ENCODE measurements around the gene GADL1.

The GADL1 gene

GRCh38 chr3:30776186-30776815 is 118.2 kb downstream of the GADL1 start:
- ChIA-PET CTCF (interaction anchor here (0.6 kb wide), 1 partner anchor 390 kb away, joined by 5 read pairs; no protein-coding TSS in a partner anchor), POLR2A (no interaction called here)
- TF ChIP-seq ZNF384 (IDR thresholded peaks at IDR 0.05) (no peak), ARNT (IDR thresholded peaks at IDR 0.05) (no peak), SUZ12 (IDR thresholded peaks at IDR 0.05) (no peak), SP1 (IDR thresholded peaks at IDR 0.05) (no peak), TARDBP (IDR thresholded peaks at IDR 0.05) (no peak), FOXA1 (IDR thresholded peaks at IDR 0.05) (no peak), FOXM1 (IDR thresholded peaks at IDR 0.05; ENCODE audit: borderline replicate concordance) (no peak), FOXK2 (IDR thresholded peaks at IDR 0.05) (no peak), CTBP1 (IDR thresholded peaks at IDR 0.05; ENCODE audit: borderline replicate concordance) (no peak), HDGF (IDR thresholded peaks at IDR 0.05; ENCODE audit: borderline replicate concordance) (no peak), LEF1 (IDR thresholded peaks at IDR 0.05; ENCODE audit: borderline replicate concordance) (no peak), L3MBTL2 (conservative IDR thresholded peaks at IDR 0.05) (no peak), ELF4 (IDR thresholded peaks at IDR 0.05) (no peak), NFRKB (IDR thresholded peaks at IDR 0.05) (no peak)
- TF ChIP-seq, protein P1, sequence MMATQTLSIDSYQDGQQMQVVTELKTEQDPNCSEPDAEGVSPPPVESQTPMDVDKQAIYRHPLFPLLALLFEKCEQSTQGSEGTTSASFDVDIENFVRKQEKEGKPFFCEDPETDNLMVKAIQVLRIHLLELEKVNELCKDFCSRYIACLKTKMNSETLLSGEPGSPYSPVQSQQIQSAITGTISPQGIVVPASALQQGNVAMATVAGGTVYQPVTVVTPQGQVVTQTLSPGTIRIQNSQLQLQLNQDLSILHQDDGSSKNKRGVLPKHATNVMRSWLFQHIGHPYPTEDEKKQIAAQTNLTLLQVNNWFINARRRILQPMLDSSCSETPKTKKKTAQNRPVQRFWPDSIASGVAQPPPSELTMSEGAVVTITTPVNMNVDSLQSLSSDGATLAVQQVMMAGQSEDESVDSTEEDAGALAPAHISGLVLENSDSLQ (IDR thresholded peaks at IDR 0.05): no peak
- DNase-seq (ENCODE audit: extremely low spot score): no peak

DNA sequence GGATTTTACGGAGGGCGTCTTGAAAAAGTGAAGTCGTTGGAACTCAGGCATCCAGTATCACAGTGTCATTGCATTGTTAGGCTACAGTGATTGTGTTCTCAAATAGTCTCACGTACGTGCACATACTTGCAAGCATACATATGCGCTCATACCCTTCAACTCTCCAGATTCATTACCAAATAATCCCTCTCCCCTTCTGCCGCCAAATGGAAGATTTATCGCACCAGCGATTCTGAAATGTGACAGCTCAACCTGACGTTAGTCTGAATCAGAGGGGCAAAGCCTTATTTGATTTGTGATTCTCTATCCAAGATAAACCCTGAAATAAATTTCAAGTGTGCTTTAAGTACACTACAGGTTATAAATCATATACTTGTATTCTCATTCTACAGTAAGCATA is 119.4 kb downstream of the GADL1 start:
- CTCF ChIA-PET: interaction anchor here (0.8 kb wide), 1 partner anchor 160 kb away, joined by 3 read pairs; no protein-coding TSS in a partner anchor
- POLR2A ChIA-PET: no interaction called here
- no peak for DNase-seq (ENCODE audit: extremely low spot score)
- TF ChIP-seq HDGF (IDR thresholded peaks at IDR 0.05; ENCODE audit: borderline replicate concordance) (no peak), SP1 (IDR thresholded peaks at IDR 0.05) (no peak), ZNF384 (IDR thresholded peaks at IDR 0.05) (no peak), NFRKB (IDR thresholded peaks at IDR 0.05) (no peak), ARNT (IDR thresholded peaks at IDR 0.05) (no peak), BHLHE40 (IDR thresholded peaks at IDR 0.05; ENCODE audit: borderline replicate concordance) (no peak), FOXM1 (IDR thresholded peaks at IDR 0.05; ENCODE audit: borderline replicate concordance) (no peak)
- TF ChIP-seq, protein P1 (IDR thresholded peaks at IDR 0.05): peak; percentile 9; the same call in 1 of the 2 replicates

- POLR2A ChIA-PET: no interaction called here
- CTCF ChIA-PET: no interaction called here
- DNase-seq (ENCODE audit: extremely low spot score): no peak
- no peak for TF ChIP-seq FOXA1 (IDR thresholded peaks at IDR 0.05)
- TF ChIP-seq CTBP1 (IDR thresholded peaks at IDR 0.05; ENCODE audit: borderline replicate concordance): no peak
- TF ChIP-seq ELF4 (IDR thresholded peaks at IDR 0.05): no peak
- TF ChIP-seq ARNT (IDR thresholded peaks at IDR 0.05): no peak
Observed at GRCh38 chr3:30774062-30774461, 120.4 kb downstream of the GADL1 start.

- ChIA-PET CTCF (interaction anchor here (0.6 to 1.5 kb wide), 3 partner anchors 362 to 728 kb away, joined by 3 to 5 read pairs (median 5); no protein-coding TSS in a partner anchor), POLR2A (no interaction called here)
- TF ChIP-seq TARDBP (IDR thresholded peaks at IDR 0.05) (no peak), FOXM1 (IDR thresholded peaks at IDR 0.05; ENCODE audit: borderline replicate concordance) (no peak), BHLHE40 (IDR thresholded peaks at IDR 0.05; ENCODE audit: borderline replicate concordance) (no peak), ARNT (IDR thresholded peaks at IDR 0.05) (no peak), LEF1 (IDR thresholded peaks at IDR 0.05; ENCODE audit: borderline replicate concordance) (no peak), HDGF (IDR thresholded peaks at IDR 0.05; ENCODE audit: borderline replicate concordance) (no peak), SUZ12 (IDR thresholded peaks at IDR 0.05) (no peak), CTBP1 (IDR thresholded peaks at IDR 0.05; ENCODE audit: borderline replicate concordance) (no peak)
- TF ChIP-seq, protein P1 (IDR thresholded peaks at IDR 0.05): no peak
- DNase-seq (ENCODE audit: extremely low spot score): no peak
Observed at GRCh38 chr3:30770387-30770786, 124.1 kb downstream of the GADL1 start.

DNA sequence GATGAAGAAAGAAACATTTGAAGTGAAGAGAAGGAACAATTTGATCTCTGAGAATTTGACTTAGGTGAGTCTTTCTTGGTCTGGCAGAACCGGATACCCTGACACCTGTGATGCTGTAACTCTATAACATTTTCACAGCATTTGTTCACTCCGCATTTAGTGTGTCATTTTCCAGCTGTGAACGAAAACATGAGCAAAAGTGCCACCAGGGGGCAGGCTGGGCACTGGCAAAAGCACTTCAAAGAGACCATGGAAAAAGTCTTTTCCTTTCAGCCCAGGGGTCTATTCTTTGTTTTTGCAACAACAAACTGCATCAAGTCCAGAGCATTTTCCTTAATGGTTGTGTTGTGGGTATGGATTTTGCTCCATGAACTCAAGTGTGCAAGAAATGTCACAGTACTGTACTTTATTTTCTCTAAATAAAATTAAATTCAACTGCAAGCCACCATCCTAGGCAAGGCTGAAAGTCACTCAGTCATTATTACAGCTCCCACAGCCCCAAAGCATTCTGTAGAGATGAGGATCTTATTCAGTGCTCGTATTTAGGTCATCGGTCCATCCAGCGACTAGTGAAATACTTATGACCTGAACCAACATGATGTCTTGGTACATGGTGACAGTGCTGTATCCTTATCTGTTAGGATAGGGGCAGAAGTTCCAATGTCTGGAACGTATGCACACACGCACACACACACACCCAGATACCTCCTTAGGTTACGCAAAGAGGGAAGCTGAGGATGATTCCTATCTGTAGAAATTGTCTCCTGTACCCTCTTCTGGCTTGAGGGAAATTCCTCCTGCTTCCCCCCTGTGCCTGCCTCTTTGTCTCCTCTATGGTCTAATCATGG is 125.5 kb downstream of the GADL1 start:
- ChIA-PET CTCF (interaction anchor here (0.7 to 1.5 kb wide), 5 partner anchors 13 to 364 kb away, joined by 3 to 5 read pairs (median 3); no protein-coding TSS in a partner anchor), POLR2A (no interaction called here)
- no peak for TF ChIP-seq ARNT (IDR thresholded peaks at IDR 0.05)
- TF ChIP-seq CTBP1 (IDR thresholded peaks at IDR 0.05; ENCODE audit: borderline replicate concordance): no peak
- no peak for TF ChIP-seq NFRKB (IDR thresholded peaks at IDR 0.05)
- TF ChIP-seq TARDBP (IDR thresholded peaks at IDR 0.05): no peak
- no peak for TF ChIP-seq HDGF (IDR thresholded peaks at IDR 0.05; ENCODE audit: borderline replicate concordance)
- no peak for TF ChIP-seq BHLHE40 (IDR thresholded peaks at IDR 0.05; ENCODE audit: borderline replicate concordance)
- TF ChIP-seq LEF1 (IDR thresholded peaks at IDR 0.05; ENCODE audit: borderline replicate concordance): no peak
- no peak for TF ChIP-seq FOXK2 (IDR thresholded peaks at IDR 0.05)
- TF ChIP-seq ELF4 (IDR thresholded peaks at IDR 0.05): no peak
- TF ChIP-seq SUZ12 (IDR thresholded peaks at IDR 0.05): no peak
- no peak for TF ChIP-seq FOXM1 (IDR thresholded peaks at IDR 0.05; ENCODE audit: borderline replicate concordance)
- TF ChIP-seq FOXA1 (IDR thresholded peaks at IDR 0.05): no peak
- TF ChIP-seq SP1 (IDR thresholded peaks at IDR 0.05): no peak

GRCh38 chr3:30768046-30768445 is 126.4 kb downstream of the GADL1 start:
- no peak for DNase-seq (ENCODE audit: extremely low spot score)
- no peak for TF ChIP-seq FOXA1 (IDR thresholded peaks at IDR 0.05)
- TF ChIP-seq HDGF (IDR thresholded peaks at IDR 0.05; ENCODE audit: borderline replicate concordance): no peak
- TF ChIP-seq FOXK2 (IDR thresholded peaks at IDR 0.05): no peak
- TF ChIP-seq NFRKB (IDR thresholded peaks at IDR 0.05): no peak
- POLR2A ChIA-PET: no interaction called here
- CTCF ChIA-PET: interaction anchor here (0.7 kb wide), 1 partner anchor 145 kb away, joined by 3 read pairs; no protein-coding TSS in a partner anchor

More for the DNA sequence above, 125.5 kb downstream of the GADL1 start:
- DNase-seq (ENCODE audit: extremely low spot score): peak; percentile 62
